ENCODE data around the gene NRROS.

Gene NRROS

DNA sequence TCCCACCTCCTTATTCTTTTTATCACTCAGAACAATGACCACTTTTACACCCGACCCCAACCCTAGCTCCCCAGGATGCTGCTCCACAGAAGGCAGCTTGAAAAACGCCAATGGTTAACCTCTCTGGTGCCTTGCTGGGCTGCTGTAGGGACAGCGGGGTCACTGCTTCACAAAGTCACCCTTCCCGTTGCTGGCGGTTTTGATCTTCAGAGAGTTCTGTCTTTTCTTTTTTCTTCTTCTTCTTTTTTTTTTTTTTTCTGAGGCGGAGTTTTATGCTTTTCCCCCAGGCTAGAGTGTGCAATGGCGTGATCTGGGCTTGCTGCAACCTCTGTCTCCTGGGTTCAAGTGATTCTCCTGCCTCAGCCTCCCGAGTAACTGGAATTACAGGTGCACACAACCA, 51.9 kb downstream of the NRROS start:
- no peaks in the 10 kb centered on the region for H3K4me1 ChIP-seq (ENCODE audit: control insufficient read depth in 1 of 2, insufficient read depth in 2 of 2, low read length in 2 of 2)
- H3K27ac ChIP-seq (ENCODE audit: low read length): no peak overlapping the region
- H3K9me3 ChIP-seq (ENCODE audit: control insufficient read depth in 1 of 2, low read length in 2 of 2): no peaks in the 10 kb centered on the region
- H3K4me3 ChIP-seq (ENCODE audit: low read depth in 1 of 2, low read length in 2 of 2): no peak overlapping the region
- H3K36me3 ChIP-seq (ENCODE audit: control insufficient read depth in 1 of 2, insufficient read depth in 2 of 2, low read length in 2 of 2): no peaks in the 10 kb centered on the region
- no peaks in the 10 kb centered on the region for H3K27me3 ChIP-seq (ENCODE audit: low read depth, low read length)

DNA sequence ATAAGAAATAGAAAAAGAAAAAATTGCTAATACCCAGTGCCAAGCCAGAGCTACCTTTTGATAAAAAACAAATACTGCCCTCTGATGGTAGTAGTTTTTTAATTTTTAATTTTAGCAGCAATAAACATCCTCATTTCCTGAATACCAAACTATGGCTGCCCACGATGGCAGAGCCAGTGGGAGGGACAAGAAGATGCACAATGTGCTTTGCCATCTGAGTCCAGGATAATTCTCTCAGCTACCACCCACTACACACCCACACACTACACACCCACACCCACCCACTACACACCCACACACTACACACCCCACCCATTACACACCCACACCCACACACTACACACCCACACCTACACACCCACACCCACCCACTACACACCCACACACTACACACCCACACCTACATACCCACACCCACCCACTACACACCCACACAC, 54.7 kb downstream of the NRROS start:
- H3K27ac ChIP-seq (ENCODE audit: low read length): no peak overlapping the region
- H3K27me3 ChIP-seq (ENCODE audit: low read depth, low read length): no peaks in the 10 kb centered on the region
- H3K4me3 ChIP-seq (ENCODE audit: low read depth in 1 of 2, low read length in 2 of 2): no peak overlapping the region
- H3K9me3 ChIP-seq (ENCODE audit: control insufficient read depth in 1 of 2, low read length in 2 of 2): no peaks in the 10 kb centered on the region
- H3K4me1 ChIP-seq (ENCODE audit: control insufficient read depth in 1 of 2, insufficient read depth in 2 of 2, low read length in 2 of 2): no peaks in the 10 kb centered on the region
- H3K36me3 ChIP-seq (ENCODE audit: control insufficient read depth in 1 of 2, insufficient read depth in 2 of 2, low read length in 2 of 2): no peaks in the 10 kb centered on the region

DNA sequence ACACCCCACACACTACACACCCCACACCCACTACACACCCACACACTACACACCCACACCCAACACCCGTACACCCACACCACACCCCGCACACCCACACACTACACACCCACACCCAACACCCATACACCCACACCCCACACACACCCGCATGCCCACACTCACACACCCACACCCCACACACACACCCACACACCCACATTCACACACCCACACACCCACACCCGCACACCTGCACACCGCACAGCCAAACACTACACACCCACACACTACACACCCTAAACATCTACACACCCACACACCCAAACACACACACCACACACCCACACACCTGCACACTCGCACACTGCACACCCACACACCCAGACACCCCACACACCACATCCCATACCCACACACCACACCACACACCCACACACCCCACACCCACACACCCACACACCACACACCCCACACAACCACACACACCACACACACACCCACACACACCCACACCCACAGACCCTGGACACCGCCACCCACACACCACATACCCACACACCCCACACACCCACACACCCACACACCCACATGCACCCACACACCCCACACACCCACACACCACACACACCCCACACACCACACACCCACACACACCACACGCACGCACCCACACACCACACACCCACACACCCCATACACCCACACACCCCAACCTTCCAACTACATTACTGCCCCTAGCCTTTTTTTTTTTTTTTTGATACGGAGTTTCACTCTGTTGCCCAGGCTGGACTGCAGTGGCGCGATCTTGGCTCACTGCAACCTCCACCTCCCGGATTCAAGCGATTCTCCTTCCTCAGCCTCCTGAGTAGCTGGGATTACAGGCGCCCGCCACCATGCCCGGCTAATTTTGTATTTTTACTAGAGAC, 55.7 kb downstream of the NRROS start:
- Histone ChIP-seq H3K4me1 (ENCODE audit: control insufficient read depth in 1 of 2, insufficient read depth in 2 of 2, low read length in 2 of 2) (no peaks in the 10 kb centered on the region), H3K9me3 (ENCODE audit: control insufficient read depth in 1 of 2, low read length in 2 of 2) (no peaks in the 10 kb centered on the region), H3K27me3 (ENCODE audit: low read depth, low read length) (no peaks in the 10 kb centered on the region), H3K4me3 (ENCODE audit: low read depth in 1 of 2, low read length in 2 of 2) (no peak overlapping the region), H3K36me3 (ENCODE audit: control insufficient read depth in 1 of 2, insufficient read depth in 2 of 2, low read length in 2 of 2) (no peaks in the 10 kb centered on the region), H3K27ac (ENCODE audit: low read length) (no peak overlapping the region)

DNA sequence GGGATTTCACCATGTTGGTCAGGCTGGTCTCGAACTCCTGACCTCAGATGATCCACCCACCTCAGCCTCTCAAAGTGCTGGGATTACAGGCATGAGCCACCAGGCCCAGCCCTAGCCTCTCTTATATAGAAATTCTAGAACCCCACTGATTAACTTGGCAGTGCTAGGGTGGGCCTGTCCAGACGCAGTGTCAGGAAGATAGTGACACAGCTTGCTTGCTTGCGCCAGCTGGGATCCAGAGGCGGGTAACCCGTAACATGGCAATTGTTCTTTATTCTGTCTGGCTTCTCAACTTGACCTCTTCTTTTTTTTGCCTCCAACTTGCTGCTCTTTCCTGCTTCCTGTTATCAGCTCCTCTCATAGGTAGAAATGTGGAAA, 56.3 kb downstream of the NRROS start:
- no peaks in the 10 kb centered on the region for H3K36me3 ChIP-seq (ENCODE audit: control insufficient read depth in 1 of 2, insufficient read depth in 2 of 2, low read length in 2 of 2)
- no peaks in the 10 kb centered on the region for H3K9me3 ChIP-seq (ENCODE audit: control insufficient read depth in 1 of 2, low read length in 2 of 2)
- no peak overlapping the region for H3K27ac ChIP-seq (ENCODE audit: low read length)
- H3K27me3 ChIP-seq (ENCODE audit: low read depth, low read length): no peaks in the 10 kb centered on the region
- H3K4me1 ChIP-seq (ENCODE audit: control insufficient read depth in 1 of 2, insufficient read depth in 2 of 2, low read length in 2 of 2): no peaks in the 10 kb centered on the region
- no peak overlapping the region for H3K4me3 ChIP-seq (ENCODE audit: low read depth in 1 of 2, low read length in 2 of 2)

DNA sequence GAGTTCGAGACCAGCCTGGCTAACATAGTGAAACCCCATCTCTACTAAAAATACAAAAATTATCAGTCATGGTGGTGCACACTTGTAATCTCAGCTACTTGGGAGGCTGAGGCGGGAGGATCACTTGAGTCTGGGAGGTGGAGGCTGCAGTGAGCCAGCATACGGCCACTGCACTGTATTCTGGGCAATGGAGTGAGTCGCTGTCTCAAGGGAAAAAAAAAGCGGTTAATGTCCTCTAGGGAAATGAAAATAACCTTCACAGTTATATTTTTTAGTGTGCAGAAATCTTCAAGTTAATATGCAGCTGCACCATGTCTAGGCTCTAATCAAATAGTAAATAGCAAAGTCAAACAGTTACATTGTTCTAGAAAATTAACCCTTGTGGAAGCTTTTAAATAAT, 57.8 kb downstream of the NRROS start:
- H3K27me3 ChIP-seq (ENCODE audit: low read depth, low read length): no peaks in the 10 kb centered on the region
- no peaks in the 10 kb centered on the region for H3K9me3 ChIP-seq (ENCODE audit: control insufficient read depth in 1 of 2, low read length in 2 of 2)
- no peak overlapping the region for H3K27ac ChIP-seq (ENCODE audit: low read length)
- no peak overlapping the region for H3K4me3 ChIP-seq (ENCODE audit: low read depth in 1 of 2, low read length in 2 of 2)
- no peaks in the 10 kb centered on the region for H3K4me1 ChIP-seq (ENCODE audit: control insufficient read depth in 1 of 2, insufficient read depth in 2 of 2, low read length in 2 of 2)
- no peaks in the 10 kb centered on the region for H3K36me3 ChIP-seq (ENCODE audit: control insufficient read depth in 1 of 2, insufficient read depth in 2 of 2, low read length in 2 of 2)

DNA sequence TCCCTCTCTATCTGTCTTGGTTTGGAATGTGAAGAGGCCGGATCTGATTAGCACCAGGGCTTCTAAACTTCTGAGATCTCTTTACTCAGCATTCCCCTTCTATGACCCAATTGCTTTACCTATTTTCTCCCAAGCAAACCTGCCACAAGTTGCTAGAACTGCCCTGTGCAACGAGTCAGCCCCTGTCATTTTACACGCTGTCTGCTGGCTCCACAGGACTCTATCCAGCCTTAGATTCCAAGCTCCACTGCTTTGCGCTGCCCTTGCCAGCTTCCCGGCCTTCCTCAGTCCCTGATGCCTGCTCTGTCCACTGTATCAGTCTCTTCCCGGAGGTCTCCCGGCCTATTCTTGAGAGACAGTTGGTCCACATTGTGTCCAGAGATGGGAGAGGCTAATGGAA, 60.3 kb downstream of the NRROS start:
- Histone ChIP-seq H3K4me1 (ENCODE audit: control insufficient read depth in 1 of 2, insufficient read depth in 2 of 2, low read length in 2 of 2) (no peaks in the 10 kb centered on the region), H3K36me3 (ENCODE audit: control insufficient read depth in 1 of 2, insufficient read depth in 2 of 2, low read length in 2 of 2) (no peaks in the 10 kb centered on the region), H3K9me3 (ENCODE audit: control insufficient read depth in 1 of 2, low read length in 2 of 2) (no peaks in the 10 kb centered on the region), H3K4me3 (ENCODE audit: low read depth in 1 of 2, low read length in 2 of 2) (no peak overlapping the region), H3K27me3 (ENCODE audit: low read depth, low read length) (no peaks in the 10 kb centered on the region), H3K27ac (ENCODE audit: low read length) (no peak overlapping the region)

DNA sequence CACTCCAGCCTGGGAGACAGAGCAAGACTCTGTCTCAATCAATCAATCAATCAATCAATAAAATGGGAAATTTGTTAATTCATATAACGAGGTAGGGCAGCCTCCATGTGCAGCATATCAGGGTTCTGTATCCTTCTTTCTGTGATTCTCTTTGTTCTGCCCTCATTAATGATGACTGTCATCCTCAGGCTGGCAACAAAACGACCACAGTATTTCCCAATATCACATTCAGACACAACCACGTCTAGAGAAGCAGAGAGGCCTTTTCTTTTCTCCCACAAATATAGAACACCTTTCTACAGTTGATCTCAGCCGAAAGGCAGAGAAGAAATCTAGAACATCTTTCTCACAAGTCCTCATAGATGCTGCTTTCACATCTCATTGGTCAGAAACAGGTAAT, 61.3 kb downstream of the NRROS start:
- no peak overlapping the region for H3K27ac ChIP-seq (ENCODE audit: low read length)
- H3K27me3 ChIP-seq (ENCODE audit: low read depth, low read length): no peaks in the 10 kb centered on the region

DNA sequence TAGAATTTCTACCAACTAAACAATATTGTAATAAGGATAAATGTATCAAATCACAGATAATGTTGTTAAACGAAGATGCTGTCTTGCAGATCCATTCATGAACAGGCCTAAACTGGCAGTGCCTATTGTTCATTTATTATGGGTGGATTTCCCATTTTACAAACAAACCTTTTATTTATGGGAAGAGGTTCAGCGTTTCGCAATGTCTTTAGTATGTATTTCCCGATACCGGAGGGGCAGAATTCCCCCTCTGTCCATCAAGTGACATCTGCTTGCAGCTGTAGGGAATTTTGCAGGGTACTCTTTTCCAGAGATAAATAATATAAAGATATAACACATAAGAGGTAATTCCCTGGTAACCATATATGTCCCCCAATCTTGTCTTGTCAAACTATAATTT, 66.8 kb downstream of the NRROS start:
- no peaks in the 10 kb centered on the region for H3K27me3 ChIP-seq (ENCODE audit: low read depth, low read length)
- no peaks in the 10 kb centered on the region for H3K9me3 ChIP-seq (ENCODE audit: control insufficient read depth in 1 of 2, low read length in 2 of 2)
- peaks cover 0 to 3% of the 10 kb centered on the region in 2 donors for H3K4me1 ChIP-seq (ENCODE audit: control insufficient read depth in 1 of 2, insufficient read depth in 2 of 2, low read length in 2 of 2)
- H3K36me3 ChIP-seq (ENCODE audit: control insufficient read depth in 1 of 2, insufficient read depth in 2 of 2, low read length in 2 of 2): no peaks in the 10 kb centered on the region
- H3K4me3 ChIP-seq (ENCODE audit: low read depth in 1 of 2, low read length in 2 of 2): no peak overlapping the region
- no peak overlapping the region for H3K27ac ChIP-seq (ENCODE audit: low read length)

More for the DNA sequence above, 61.3 kb downstream of the NRROS start:
- no peaks in the 10 kb centered on the region for H3K4me1 ChIP-seq (ENCODE audit: control insufficient read depth in 1 of 2, insufficient read depth in 2 of 2, low read length in 2 of 2)
- H3K9me3 ChIP-seq (ENCODE audit: control insufficient read depth in 1 of 2, low read length in 2 of 2): no peaks in the 10 kb centered on the region
- H3K4me3 ChIP-seq (ENCODE audit: low read depth in 1 of 2, low read length in 2 of 2): no peak overlapping the region
- H3K36me3 ChIP-seq (ENCODE audit: control insufficient read depth in 1 of 2, insufficient read depth in 2 of 2, low read length in 2 of 2): no peaks in the 10 kb centered on the region

DNA sequence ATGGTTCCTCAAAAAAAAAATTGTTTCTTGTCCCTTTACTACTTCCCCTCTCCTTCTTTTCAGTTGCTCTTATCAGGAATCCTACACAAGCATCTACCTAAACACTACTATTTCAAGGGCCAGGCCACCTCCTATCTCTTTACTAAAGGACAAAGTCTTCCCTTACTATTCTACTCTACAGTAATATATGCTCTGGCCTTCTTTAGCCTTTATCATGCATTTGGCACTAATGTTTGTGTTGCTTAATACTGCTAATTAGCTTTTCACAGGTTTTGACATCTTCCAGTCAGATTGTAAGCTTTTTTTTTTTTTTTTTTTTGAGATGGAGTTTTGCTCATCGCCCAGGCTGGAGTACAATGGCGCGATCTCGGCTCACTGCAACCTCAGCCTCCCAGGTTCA, 67.2 kb downstream of the NRROS start:
- no peaks in the 10 kb centered on the region for H3K27me3 ChIP-seq (ENCODE audit: low read depth, low read length)
- no peaks in the 10 kb centered on the region for H3K9me3 ChIP-seq (ENCODE audit: control insufficient read depth in 1 of 2, low read length in 2 of 2)
- H3K4me1 ChIP-seq (ENCODE audit: control insufficient read depth in 1 of 2, insufficient read depth in 2 of 2, low read length in 2 of 2): peaks cover 0 to 7% of the 10 kb centered on the region in 2 donors
- no peaks in the 10 kb centered on the region for H3K36me3 ChIP-seq (ENCODE audit: control insufficient read depth in 1 of 2, insufficient read depth in 2 of 2, low read length in 2 of 2)
- no peak overlapping the region for H3K27ac ChIP-seq (ENCODE audit: low read length)
- no peak overlapping the region for H3K4me3 ChIP-seq (ENCODE audit: low read depth in 1 of 2, low read length in 2 of 2)

DNA sequence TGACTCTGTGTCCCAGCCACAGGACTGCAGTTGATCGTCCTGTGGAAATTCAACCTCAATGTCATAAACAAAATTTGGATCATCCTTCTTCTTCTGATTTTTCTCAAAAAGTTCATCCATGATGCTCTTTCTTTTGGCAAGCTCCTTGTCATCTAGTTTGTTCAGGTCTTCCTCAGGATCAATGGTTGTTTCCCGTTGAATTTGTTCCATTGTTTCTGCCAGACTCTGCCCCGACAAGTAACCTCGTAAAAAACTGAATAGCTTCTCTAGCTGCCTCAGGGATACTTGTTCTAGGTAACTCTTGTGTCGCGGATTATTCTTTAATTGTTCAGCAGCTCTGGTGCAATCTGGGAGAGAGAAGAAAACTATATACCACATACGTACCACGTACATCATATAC, 68.1 kb downstream of the NRROS start:
- H3K27ac ChIP-seq (ENCODE audit: low read length): no peak overlapping the region
- H3K9me3 ChIP-seq (ENCODE audit: control insufficient read depth in 1 of 2, low read length in 2 of 2): no peaks in the 10 kb centered on the region
- peaks cover 0 to 7% of the 10 kb centered on the region in 2 donors for H3K4me1 ChIP-seq (ENCODE audit: control insufficient read depth in 1 of 2, insufficient read depth in 2 of 2, low read length in 2 of 2)
- H3K4me3 ChIP-seq (ENCODE audit: low read depth in 1 of 2, low read length in 2 of 2): no peak overlapping the region
- H3K36me3 ChIP-seq (ENCODE audit: control insufficient read depth in 1 of 2, insufficient read depth in 2 of 2, low read length in 2 of 2): no peaks in the 10 kb centered on the region
- no peaks in the 10 kb centered on the region for H3K27me3 ChIP-seq (ENCODE audit: low read depth, low read length)

DNA sequence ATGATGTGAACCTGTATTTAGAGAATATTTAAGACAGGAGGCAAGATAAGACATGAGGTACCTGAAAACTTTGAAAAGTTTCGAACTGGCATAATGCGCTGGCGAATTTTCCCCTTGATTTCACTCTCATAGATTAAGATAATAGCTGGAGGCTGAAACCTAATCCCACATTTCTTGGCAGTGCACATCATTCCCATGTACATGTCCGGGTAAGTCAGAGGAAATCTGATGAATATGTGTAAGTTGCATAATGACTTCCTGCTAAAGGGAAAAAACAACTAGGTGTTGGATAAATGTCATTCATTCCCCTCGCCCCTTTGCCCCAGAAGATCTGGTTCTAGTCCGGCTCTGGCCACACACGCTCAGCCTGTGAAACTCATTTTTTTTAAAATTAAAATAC, 69.0 kb downstream of the NRROS start:
- Histone ChIP-seq H3K4me1 (ENCODE audit: control insufficient read depth in 1 of 2, insufficient read depth in 2 of 2, low read length in 2 of 2) (peaks cover 0 to 11% of the 10 kb centered on the region in 2 donors), H3K27me3 (ENCODE audit: low read depth, low read length) (no peaks in the 10 kb centered on the region), H3K4me3 (ENCODE audit: low read depth in 1 of 2, low read length in 2 of 2) (no peak overlapping the region), H3K27ac (ENCODE audit: low read length) (no peak overlapping the region), H3K9me3 (ENCODE audit: control insufficient read depth in 1 of 2, low read length in 2 of 2) (no peaks in the 10 kb centered on the region), H3K36me3 (ENCODE audit: control insufficient read depth in 1 of 2, insufficient read depth in 2 of 2, low read length in 2 of 2) (no peaks in the 10 kb centered on the region)
